SK-N-SH (cell line): ENCODE results near the gene ZNF837. TPM values are rescaled to one million over a fixed set of nuclear protein-coding genes. Genes with fewer than 3 reads are reported as not detected.

Experiments
- CTCF ChIA-PET: fragments of 300-600, 350-600 bp; formaldehyde crosslinking; extraction: SDS; loops from one replicate; lab custom pipeline; 2021; lab: Yijun Ruan, JAX
- POLR2A ChIA-PET: fragments of 350-600 bp; sonication (Branson Sonifier 250); formaldehyde crosslinking; extraction: SDS; loops from one replicate; lab custom pipeline; 2020; ENCODE audit warnings: antibody characterized with exemption, inconsistent platforms; lab: Yijun Ruan, JAX
- DNase-seq: peaks from one replicate; pipeline ENCODE4 v3.0.0; 2012
- H2AFZ ChIP-seq: fragments of 200-600 bp; sonication (generic); 2 replicates; pipeline ENCODE4 v1.8.1; 2016; ENCODE audit warnings: antibody characterized with exemption, mild to moderate bottlenecking, low read depth
- H3F3A ChIP-seq: fragments of 200-600 bp; sonication (generic); replicated peaks from 2 replicates; pipeline ENCODE3; 2016; ENCODE audit warnings: antibody characterized with exemption, mild to moderate bottlenecking; ENCODE audit not compliant: insufficient read depth
- H3K27ac ChIP-seq, 2 experiments: fragments of 200-500 bp in 1 of 2; fragments of 200-600 bp in 1 of 2; sonication (Bioruptor generic) in 1 of 2; sonication (generic), shearing (Covaris generic) in 1 of 2; 2 replicates each; pipeline versions ENCODE4 v1.5.1 to v1.6.1; 2014 to 2016; ENCODE audit warnings: low read depth in 2 of 2, inconsistent platforms in 1 of 2, low read length in 1 of 2, mild to moderate bottlenecking in 1 of 2, mixed read lengths in 1 of 2
- H3K27me3 ChIP-seq: fragments of 200-600 bp; sonication (generic), shearing (Covaris generic); 2 replicates; pipeline ENCODE4 v1.6.1; 2016; ENCODE audit warnings: mixed run types; ENCODE audit not compliant: insufficient read depth
- H3K36me3 ChIP-seq, 2 experiments: fragments of 200-500 bp in 1 of 2; fragments of 200-600 bp in 1 of 2; sonication (Bioruptor generic) in 1 of 2; sonication (generic) in 1 of 2; replicated peaks in 1 of 2; 2 replicates each; pipeline versions ENCODE3 to v1.5.1; 2014 to 2016; ENCODE audit warnings: low read length in 1 of 2, mild to moderate bottlenecking in 1 of 2; ENCODE audit not compliant: insufficient read depth in 2 of 2, control insufficient read depth in 1 of 2
- H3K4me1 ChIP-seq, 2 experiments: fragments of 200-500 bp in 1 of 2; fragments of 200-600 bp in 1 of 2; sonication (Bioruptor generic) in 1 of 2; sonication (generic), shearing (Covaris generic) in 1 of 2; 2 replicates each; pipeline versions ENCODE4 v1.5.1 to v1.6.1; 2014 to 2016; ENCODE audit warnings: low read depth in 1 of 2, low read length in 1 of 2, mixed run types in 1 of 2; ENCODE audit not compliant: insufficient read depth in 2 of 2, control insufficient read depth in 1 of 2
- H3K4me2 ChIP-seq: fragments of 200-600 bp; sonication (generic), shearing (Covaris generic); 2 replicates; pipeline ENCODE4 v1.6.1; 2017; ENCODE audit warnings: mixed run types
- H3K4me3 ChIP-seq, 2 experiments: fragments of 200-500 bp in 1 of 2; fragments of 200-600 bp in 1 of 2; sonication (Bioruptor generic) in 1 of 2; sonication (generic), shearing (Covaris generic) in 1 of 2; 2 replicates each; pipeline versions ENCODE4 v1.5.1 to v1.8.1; 2014 to 2016; ENCODE audit warnings: low read depth in 2 of 2, inconsistent platforms in 1 of 2, low read length in 1 of 2, mild to moderate bottlenecking in 1 of 2, mixed read lengths in 1 of 2, moderate library complexity in 1 of 2
- H3K79me2 ChIP-seq: fragments of 200-600 bp; sonication (generic); 2 replicates; pipeline ENCODE4 v1.8.1; 2017; ENCODE audit warnings: mild to moderate bottlenecking; ENCODE audit not compliant: insufficient read depth
- H3K9ac ChIP-seq: fragments of 200-600 bp; sonication (generic); 2 replicates; pipeline ENCODE4 v1.6.1; 2017; ENCODE audit warnings: mixed run types
- H3K9me2 ChIP-seq: fragments of 200-600 bp; sonication (generic); 2 replicates; pipeline ENCODE4 v1.6.1; 2017; ENCODE audit warnings: mixed run types
- H3K9me3 ChIP-seq: fragments of 200-600 bp; sonication (generic); 2 replicates; pipeline ENCODE4 v1.6.1; 2017; ENCODE audit warnings: mixed run types, mild to moderate bottlenecking, moderate library complexity
- H4K20me1 ChIP-seq: fragments of 200-600 bp; sonication (generic); 2 replicates; pipeline ENCODE4 v1.6.1; 2017; ENCODE audit warnings: mild to moderate bottlenecking, mixed run types; ENCODE audit not compliant: insufficient read depth
- ELF1 ChIP-seq: IDR thresholded peaks from 2 replicates; pipeline ENCODE4 v1.4.0; 2012
- GATA2 ChIP-seq: sonication (generic); formaldehyde crosslinking; IDR thresholded peaks from 2 replicates; pipeline ENCODE4 v1.5.0; 2020; ENCODE audit warnings: mild to moderate bottlenecking, missing genetic modification reagents
- MXI1 ChIP-seq: IDR thresholded peaks from 2 replicates; pipeline ENCODE4 v1.6.1; 2012; ENCODE audit warnings: mild to moderate bottlenecking, low read depth, low read length, improper control_type of control experiment
- NFIC ChIP-seq: IDR thresholded peaks from 2 replicates; pipeline ENCODE4 v1.4.0; 2012; ENCODE audit warnings: borderline replicate concordance
- NRF1 ChIP-seq: IDR thresholded peaks from 2 replicates; pipeline ENCODE4 v1.6.1; 2012; ENCODE audit warnings: low read depth, mild to moderate bottlenecking, low read length
- POLR2AphosphoS5 ChIP-seq: IDR thresholded peaks from 2 replicates; pipeline ENCODE4 v1.6.1; 2012; ENCODE audit warnings: low read depth, low read length
- RAD21 ChIP-seq: IDR thresholded peaks from 2 replicates; pipeline ENCODE4 v1.6.1; 2012; ENCODE audit warnings: mild to moderate bottlenecking, low read length
- RCOR1 ChIP-seq: fragments of 150-350 bp; IDR thresholded peaks from 2 replicates; pipeline ENCODE4 v1.6.1; 2017; ENCODE audit warnings: antibody characterized with exemption, low read length
- RXRA ChIP-seq: IDR thresholded peaks from 2 replicates; pipeline ENCODE4 v1.4.0; 2012; ENCODE audit warnings: low read depth, mild to moderate bottlenecking, borderline replicate concordance
- SIN3A ChIP-seq: IDR thresholded peaks from 2 replicates; pipeline ENCODE4 v1.6.1; 2012; ENCODE audit warnings: low read depth, mild to moderate bottlenecking, low read length, moderate library complexity, borderline replicate concordance
- SMC3 ChIP-seq: IDR thresholded peaks from 2 replicates; pipeline ENCODE4 v1.6.1; 2012; ENCODE audit warnings: low read depth, low read length, improper control_type of control experiment
- TEAD4 ChIP-seq: IDR thresholded peaks from 2 replicates; pipeline ENCODE4 v1.4.0; 2012; ENCODE audit warnings: mild to moderate bottlenecking, borderline replicate concordance; ENCODE audit not compliant: insufficient read depth
- WGBS: methylation state at CpG from one replicate; pipeline ENCODE4 v1.1.6; 2017; ENCODE audit warnings: low lambda C conversion rate; 5-methylcytosine and 5-hydroxymethylcytosine counted together
- polyA plus RNA-seq, 3 experiments: library from polyadenylated mRNA; depleted of rRNA; stranded (reverse); fragments of >200 nt; gene quantifications; 2 replicates each; pipeline ENCODE4 v1.2.3, GENCODE V29; 2012
- TF ChIP-seq, protein P1 (sequence below): IDR thresholded peaks from 2 replicates; pipeline ENCODE4 v1.4.0; 2012; ENCODE audit warnings: low read depth, borderline replicate concordance
- TF ChIP-seq, protein P2 (sequence below): IDR thresholded peaks from 2 replicates; pipeline ENCODE4 v1.6.1; 2012; ENCODE audit warnings: mild to moderate bottlenecking, low read depth, low read length, moderate library complexity

ZNF837 gene
- polyA plus RNA-seq, 1 of the 3 experiments (the other 2 are of a cell fraction): 1.6 TPM

DNA sequence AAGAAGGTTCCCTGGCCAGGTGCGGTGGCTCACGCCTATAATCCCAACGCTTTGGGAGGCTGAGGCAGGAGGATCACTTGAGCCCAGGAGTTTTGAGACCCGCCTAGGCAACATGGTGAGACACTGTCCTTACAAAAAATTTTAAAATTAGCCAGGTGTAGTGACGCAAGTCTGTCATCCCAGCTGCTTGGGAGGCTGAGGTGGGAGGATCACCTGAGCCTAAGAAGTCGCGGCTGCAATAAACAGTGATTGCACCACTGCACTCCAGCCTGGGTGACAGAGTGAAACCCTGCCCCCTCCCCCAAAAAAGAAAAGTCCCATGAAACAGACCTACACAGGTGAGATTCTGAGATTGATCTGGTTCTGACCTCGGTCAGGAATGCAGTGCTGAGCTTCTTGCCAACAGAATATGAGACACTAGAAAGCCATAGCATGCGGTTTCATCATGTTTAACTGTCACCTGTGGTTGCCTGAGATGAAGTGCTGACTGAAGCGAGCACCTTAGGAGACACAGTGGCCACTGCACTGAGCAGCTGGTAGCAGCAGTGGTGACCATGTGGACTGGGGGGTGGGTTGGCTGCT lies 25.5 kb downstream of the ZNF837 start:
- CTCF ChIA-PET: no interaction called here
- POLR2A ChIA-PET: interaction anchor here (1.4 to 3.6 kb wide), 2 partner anchors 7 to 9 kb away, joined by 3 to 18 read pairs; partner anchors contain the start of gene ZNF497
- H2AFZ ChIP-seq: no peak overlapping the region
- DNase-seq: no peak
- no peaks in the 10 kb centered on the region for H3K9me2 ChIP-seq
- peaks cover 4% of the 10 kb centered on the region; the same call in 1 of the 2 replicates for H3K79me2 ChIP-seq
- H3K36me3 ChIP-seq: peaks cover 0 to 2% of the 10 kb centered on the region in 2 experiments
- no peak overlapping the region for H3K27ac ChIP-seq
- no peak overlapping the region for H3K4me2 ChIP-seq
- no peak overlapping the region for H3K4me3 ChIP-seq
- no peak for TF ChIP-seq ELF1
- TF ChIP-seq RCOR1: no peak
- no peak for TF ChIP-seq SIN3A
- no peak for TF ChIP-seq RAD21
- no peak for TF ChIP-seq TEAD4
- no peak for TF ChIP-seq POLR2AphosphoS5
- TF ChIP-seq, protein P1, sequence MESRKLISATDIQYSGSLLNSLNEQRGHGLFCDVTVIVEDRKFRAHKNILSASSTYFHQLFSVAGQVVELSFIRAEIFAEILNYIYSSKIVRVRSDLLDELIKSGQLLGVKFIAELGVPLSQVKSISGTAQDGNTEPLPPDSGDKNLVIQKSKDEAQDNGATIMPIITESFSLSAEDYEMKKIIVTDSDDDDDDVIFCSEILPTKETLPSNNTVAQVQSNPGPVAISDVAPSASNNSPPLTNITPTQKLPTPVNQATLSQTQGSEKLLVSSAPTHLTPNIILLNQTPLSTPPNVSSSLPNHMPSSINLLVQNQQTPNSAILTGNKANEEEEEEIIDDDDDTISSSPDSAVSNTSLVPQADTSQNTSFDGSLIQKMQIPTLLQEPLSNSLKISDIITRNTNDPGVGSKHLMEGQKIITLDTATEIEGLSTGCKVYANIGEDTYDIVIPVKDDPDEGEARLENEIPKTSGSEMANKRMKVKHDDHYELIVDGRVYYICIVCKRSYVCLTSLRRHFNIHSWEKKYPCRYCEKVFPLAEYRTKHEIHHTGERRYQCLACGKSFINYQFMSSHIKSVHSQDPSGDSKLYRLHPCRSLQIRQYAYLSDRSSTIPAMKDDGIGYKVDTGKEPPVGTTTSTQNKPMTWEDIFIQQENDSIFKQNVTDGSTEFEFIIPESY: no peak
- TF ChIP-seq, protein P2, sequence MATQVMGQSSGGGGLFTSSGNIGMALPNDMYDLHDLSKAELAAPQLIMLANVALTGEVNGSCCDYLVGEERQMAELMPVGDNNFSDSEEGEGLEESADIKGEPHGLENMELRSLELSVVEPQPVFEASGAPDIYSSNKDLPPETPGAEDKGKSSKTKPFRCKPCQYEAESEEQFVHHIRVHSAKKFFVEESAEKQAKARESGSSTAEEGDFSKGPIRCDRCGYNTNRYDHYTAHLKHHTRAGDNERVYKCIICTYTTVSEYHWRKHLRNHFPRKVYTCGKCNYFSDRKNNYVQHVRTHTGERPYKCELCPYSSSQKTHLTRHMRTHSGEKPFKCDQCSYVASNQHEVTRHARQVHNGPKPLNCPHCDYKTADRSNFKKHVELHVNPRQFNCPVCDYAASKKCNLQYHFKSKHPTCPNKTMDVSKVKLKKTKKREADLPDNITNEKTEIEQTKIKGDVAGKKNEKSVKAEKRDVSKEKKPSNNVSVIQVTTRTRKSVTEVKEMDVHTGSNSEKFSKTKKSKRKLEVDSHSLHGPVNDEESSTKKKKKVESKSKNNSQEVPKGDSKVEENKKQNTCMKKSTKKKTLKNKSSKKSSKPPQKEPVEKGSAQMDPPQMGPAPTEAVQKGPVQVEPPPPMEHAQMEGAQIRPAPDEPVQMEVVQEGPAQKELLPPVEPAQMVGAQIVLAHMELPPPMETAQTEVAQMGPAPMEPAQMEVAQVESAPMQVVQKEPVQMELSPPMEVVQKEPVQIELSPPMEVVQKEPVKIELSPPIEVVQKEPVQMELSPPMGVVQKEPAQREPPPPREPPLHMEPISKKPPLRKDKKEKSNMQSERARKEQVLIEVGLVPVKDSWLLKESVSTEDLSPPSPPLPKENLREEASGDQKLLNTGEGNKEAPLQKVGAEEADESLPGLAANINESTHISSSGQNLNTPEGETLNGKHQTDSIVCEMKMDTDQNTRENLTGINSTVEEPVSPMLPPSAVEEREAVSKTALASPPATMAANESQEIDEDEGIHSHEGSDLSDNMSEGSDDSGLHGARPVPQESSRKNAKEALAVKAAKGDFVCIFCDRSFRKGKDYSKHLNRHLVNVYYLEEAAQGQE: no peak
- H3K9ac ChIP-seq: no peak overlapping the region
- no peaks in the 10 kb centered on the region for H3K9me3 ChIP-seq
- H3K4me1 ChIP-seq: no peaks in the 10 kb centered on the region
- no peaks in the 10 kb centered on the region for H4K20me1 ChIP-seq
- H3K27me3 ChIP-seq: no peaks in the 10 kb centered on the region
- peaks cover 5% of the 10 kb centered on the region for H3F3A ChIP-seq
- 97% methylated on average over 9 of the region's 10 CpGs for WGBS

DNA sequence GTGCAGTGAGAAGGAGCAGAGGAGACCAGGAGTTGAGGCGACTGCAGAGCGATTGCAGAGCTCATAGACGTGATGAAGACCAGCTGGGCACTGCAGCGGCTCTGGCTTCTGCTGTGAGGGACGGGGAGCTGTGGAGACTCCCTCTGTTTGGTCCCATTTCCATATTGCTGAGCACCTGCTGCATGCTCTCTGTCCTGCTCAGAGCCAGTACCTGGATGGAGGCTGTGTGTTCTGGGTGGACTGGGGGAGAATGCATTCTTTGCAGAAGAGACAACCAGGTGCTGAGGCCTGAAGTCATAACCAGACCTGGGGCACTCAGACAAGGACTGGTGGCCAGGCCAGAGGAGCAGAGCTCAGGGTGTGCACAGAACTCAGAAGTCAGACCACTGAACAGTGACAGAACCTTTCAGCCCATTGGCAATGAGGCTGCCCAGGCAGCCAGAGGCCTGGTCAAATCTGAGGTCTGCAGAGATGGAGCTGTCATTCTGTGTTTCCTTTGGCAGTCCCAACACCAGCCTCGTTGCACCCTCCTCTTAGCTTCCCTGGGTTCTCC lies 26.3 kb downstream of the ZNF837 start:
- POLR2A ChIA-PET: interaction anchor here (1.4 to 3.6 kb wide), 2 partner anchors 8 kb away, joined by 3 to 18 read pairs; partner anchors contain the start of gene ZNF497

More for the DNA sequence above, 26.3 kb downstream of the ZNF837 start:
- H3K27ac ChIP-seq: no peak overlapping the region
- no peak overlapping the region for H3K4me3 ChIP-seq
- H3K9me3 ChIP-seq: no peaks in the 10 kb centered on the region
- no peaks in the 10 kb centered on the region for H4K20me1 ChIP-seq
- no peak for DNase-seq
- H3K4me1 ChIP-seq: no peaks in the 10 kb centered on the region
- H3F3A ChIP-seq: no peaks in the 10 kb centered on the region
- no peaks in the 10 kb centered on the region for H3K9me2 ChIP-seq
- 84% methylated on average over 6 of the region's 6 CpGs for WGBS
- TF ChIP-seq NRF1 (no peak), MXI1 (no peak), RXRA (no peak), RCOR1 (no peak), GATA2 (CRISPR knock-in tag) (no peak), SMC3 (no peak), NFIC (no peak)
- no peaks in the 10 kb centered on the region for H3K27me3 ChIP-seq
- H2AFZ ChIP-seq: no peak overlapping the region
- H3K79me2 ChIP-seq: peaks cover 11% of the 10 kb centered on the region
- H3K9ac ChIP-seq: no peak overlapping the region
- CTCF ChIA-PET: interaction anchor here (1.0 kb wide), 1 partner anchor 8 kb away, joined by 3 read pairs; the partner anchor contains the start of gene ZNF497
- no peak overlapping the region for H3K4me2 ChIP-seq
- H3K36me3 ChIP-seq: peaks cover 2% of the 10 kb centered on the region in 2 experiments
